Caki2 (cell line): Measurements from ENCODE around the gene SLC4A8. TPM values are rescaled to one million over a fixed set of nuclear protein-coding genes. Genes with fewer than 3 reads are reported as not detected.
"Not testable (repeated sequence)": the region's sequence is repeated elsewhere in the genome, so short reads cannot be mapped to it uniquely, and the experiment has no call there.

ENCODE experiments used
- DNase-seq: peaks from one replicate; pipeline ENCODE4 v3.0.0-alpha.2; 2015; ENCODE audit warnings: low read depth
- in situ Hi-C: cut with HindIII; loops from 2 replicates; pipeline ENCODE4 v1.10.0; 2016; ENCODE audit warnings: low sequenced_read_pairs, low pct_unique_long_range_greater_than_20kb, mixed read lengths
- total RNA-seq: library from RNA; depleted of rRNA; stranded (reverse); fragments of >200 nt; shearing (Covaris generic); gene quantifications from 2 replicates; pipeline ENCODE4 v1.2.3, GENCODE V29; 2014; ENCODE audit warnings: low replicate concordance

SLC4A8 gene
- total RNA-seq, 1 experiment from 2014 or later = 8.0 TPM

DNA sequence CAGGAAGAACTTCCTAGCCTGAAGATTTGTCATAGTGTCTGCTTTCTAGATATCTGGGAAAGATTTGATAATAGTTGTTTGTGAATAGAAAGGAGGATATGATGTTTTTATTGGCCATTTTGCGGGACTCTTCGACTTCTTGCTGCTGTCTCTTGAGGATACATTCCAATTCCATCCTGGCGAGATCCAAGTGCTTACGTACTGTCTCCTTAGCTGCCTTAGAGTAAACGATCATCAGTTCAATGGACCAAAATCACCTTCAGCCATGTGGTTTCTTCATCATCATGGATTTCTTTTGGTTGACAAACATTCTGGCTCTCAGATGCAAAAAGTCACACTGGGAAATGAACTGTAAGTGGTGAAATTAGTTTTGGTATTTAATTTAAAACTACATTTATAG lies 83.7 kb downstream of the SLC4A8 start:
- in situ Hi-C loops = no loop called here
- no peak for DNase-seq

DNA sequence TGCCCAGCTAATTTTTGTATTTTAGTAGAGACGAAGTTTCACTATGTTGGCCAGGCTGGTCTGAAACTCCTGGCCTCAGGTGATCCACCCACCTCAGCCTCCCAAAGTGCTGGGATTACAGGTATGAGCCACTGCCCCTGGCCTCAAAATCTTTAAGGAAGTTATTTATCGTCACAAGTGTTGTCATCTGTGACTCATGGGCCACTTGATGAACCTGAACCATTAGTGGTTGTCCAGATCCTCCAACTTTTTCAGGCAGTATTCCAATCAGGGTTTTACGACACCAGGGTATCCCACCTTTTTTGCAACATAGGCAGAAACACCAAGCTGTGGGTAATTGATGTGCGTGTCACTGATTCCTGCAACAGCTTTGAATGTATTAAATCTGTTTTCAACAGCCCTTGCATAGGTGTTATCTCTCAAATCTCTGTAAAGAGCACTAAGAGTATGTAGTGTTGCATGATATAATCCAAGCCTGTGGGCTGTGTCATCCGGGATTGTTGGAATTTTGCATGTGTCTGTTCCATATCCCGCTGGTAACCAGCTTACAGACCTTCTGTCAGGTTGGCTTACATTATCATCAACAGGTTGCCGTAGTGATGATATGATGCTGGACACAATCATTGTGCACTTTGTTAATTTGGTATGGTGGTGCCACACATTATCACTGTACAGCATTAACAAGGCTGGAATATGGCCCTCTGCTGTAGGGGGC lies 87.1 kb downstream of the SLC4A8 start:
- in situ Hi-C loops = no loop called here
- DNase-seq = no peak

DNA sequence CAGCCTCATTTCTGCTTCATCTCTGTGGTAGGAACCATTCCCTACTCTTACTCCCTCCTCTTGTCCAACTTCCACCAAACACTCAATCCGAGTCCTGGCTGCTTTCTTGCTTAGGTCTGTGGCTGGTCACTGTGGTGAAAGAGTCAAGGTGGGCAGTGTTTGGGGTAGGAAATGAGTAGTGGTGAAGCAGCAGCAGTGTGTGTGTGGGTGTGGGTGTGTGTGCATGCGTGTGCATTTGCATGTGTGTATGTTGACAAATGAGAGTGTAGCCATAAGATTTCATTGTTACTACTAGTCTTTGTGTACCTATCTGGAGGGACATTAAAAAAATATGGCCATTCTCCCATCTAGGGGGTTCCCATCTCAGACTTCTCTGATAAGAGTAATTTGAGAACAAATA lies 87.8 kb downstream of the SLC4A8 start:
- in situ Hi-C loops = no loop called here

DNA sequence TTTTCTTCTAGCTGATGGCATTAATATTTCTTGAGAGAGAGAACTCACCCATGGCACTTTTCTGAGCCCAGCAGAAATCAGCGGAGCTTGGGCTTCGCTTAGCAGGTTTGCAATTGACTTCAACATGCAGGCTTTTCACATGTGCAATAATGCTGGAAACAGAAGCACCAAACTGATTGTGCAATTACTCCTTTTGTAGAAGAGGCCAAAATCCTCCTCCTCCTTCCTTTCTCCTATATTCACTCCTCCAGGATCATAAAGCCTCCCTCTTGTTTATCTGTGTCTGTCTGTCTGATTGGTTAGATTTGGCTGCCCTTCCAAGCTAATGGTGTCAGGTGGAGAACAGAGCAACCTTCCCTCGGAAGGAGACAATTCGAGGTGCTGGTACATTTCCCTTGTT lies 90.4 kb downstream of the SLC4A8 start:
- DNase-seq, in situ Hi-C loops: not testable (repeated sequence)

More for the DNA sequence above, 87.8 kb downstream of the SLC4A8 start:
- DNase-seq = no peak

GRCh38 chr12:51517316-51517715 lies 92.7 kb downstream of the SLC4A8 start:
- in situ Hi-C loops = no loop called here
- DNase-seq = no peak

GRCh38 chr12:51517800-51518199 lies 93.2 kb downstream of the SLC4A8 start:
- in situ Hi-C loops = no loop called here
- DNase-seq = no peak

- in situ Hi-C loops = no loop called here
- DNase-seq = no peak
Observed at GRCh38 chr12:51519755-51520154, 95.1 kb downstream of the SLC4A8 start.

DNA sequence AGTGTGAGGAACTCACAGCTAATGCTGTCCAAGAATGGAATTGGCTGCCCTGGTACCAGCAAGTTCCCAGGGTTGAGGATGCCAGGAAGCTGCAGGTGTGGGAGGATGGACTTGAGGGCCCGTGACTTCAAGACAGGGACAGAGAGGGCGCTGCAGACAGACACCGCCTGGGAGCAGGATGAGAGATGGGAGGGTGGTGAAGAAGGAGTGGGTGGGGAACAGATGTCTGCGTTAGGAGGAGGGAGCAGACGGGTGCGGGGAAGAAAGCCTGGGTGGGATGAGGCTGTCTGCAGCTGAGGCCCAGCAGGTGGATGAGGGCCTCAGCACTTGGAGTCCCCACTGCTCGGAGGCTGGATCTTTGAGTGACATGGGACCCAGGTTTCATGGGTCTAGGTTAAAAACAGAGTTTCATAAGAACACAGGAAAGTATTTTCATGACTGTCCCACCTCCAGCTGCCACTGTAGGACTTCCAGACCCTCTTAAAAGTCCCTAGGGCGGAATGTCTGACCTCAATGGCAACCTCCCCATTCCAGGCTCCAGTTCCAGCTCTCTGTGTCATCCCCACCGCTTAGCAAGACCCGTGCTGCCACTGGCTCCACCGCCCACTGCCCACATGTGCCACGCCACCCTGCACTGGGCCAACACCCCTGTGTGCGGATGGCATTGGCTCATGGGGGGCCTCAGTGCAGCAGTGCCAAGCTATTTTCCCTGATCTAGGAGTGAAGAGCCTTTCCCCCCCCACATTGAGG lies 96.1 kb downstream of the SLC4A8 start:
- DNase-seq = no peak
- in situ Hi-C loops = no loop called here

DNA sequence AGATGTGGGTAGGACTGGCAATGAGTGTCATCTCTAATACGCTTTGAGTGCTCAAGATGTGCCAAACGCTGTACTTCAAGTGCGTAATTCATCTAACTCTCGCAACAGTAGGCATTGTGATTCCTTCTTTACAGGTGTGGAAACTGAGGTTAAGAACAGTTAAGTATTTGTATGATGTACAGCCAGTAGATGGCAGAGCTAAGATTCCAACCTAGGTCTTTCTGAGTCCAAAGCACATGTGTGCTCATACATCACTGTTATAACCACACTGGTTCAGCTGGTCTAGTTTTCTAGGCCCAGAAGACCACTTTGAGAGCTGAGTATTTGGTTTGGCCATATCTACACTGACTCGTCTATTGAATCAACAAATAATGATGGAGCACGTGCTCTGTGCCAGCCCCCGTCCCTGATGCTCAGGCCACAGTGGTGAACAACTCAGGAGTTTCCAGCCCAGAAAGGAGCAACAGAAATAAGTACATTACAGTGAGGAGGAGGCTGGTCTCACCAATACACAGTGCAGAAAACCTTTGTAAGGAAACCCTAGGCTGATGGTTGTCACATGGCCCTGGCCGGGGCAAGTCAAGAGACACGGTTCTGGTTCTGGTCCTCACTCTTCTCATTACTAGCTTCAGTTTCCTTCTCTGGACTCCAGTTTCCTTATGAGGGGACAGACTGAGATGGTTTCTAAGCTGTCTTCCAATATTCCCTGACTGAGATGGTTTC lies 97.1 kb downstream of the SLC4A8 start:
- no peak for DNase-seq
- in situ Hi-C loops = no loop called here

DNA sequence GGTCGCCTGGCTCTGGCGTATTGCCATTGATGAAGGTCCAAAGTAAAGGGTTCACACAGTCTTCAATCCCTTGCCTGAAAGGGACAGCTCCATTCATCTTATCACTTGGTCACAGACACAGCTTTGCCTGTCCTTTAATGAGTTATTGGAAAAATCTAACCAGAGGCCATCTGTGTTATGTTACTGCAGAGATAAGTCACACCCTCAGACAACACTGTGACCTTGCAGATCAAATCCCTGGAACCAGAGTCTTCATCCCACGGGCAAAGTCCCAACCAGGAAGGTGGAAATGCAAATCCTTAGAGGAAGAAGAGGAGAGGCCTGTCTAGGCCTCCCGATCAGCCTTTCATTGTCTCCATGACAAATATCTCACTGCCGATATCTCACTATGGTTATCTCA lies 98.1 kb downstream of the SLC4A8 start:
- in situ Hi-C loops = no loop called here

DNA sequence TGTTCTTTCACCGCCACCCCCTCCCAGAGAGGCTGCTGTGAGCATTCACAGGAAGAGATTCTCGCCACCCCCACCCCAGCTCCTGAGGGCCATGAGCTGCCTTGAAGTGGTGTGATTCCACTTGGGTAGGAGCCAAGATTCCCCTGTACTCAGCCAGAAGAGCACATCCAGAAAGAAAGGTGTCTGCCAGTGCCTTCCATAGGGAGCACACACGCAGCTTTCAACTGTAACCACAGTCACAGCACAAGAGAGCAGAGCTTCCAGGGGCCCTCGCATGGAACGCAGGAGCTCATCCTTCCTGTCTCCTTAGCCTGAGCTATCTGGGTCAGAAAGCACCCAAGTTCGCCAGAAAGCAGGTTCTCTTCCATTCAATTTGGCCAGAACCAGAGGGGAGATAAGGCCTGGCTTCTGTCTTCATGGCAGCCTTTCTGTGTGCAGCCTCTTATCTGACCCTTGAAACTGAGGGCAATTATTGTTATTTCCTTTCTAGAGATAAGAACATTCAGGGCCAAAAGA lies 99.8 kb downstream of the SLC4A8 start:
- in situ Hi-C loops = no loop called here
- DNase-seq = no peak

More for the DNA sequence above, 98.1 kb downstream of the SLC4A8 start:
- no peak for DNase-seq

GRCh38 chr12:51525518-51525917 lies 100.9 kb downstream of the SLC4A8 start:
- in situ Hi-C loops = no loop called here
- DNase-seq = no peak

DNA sequence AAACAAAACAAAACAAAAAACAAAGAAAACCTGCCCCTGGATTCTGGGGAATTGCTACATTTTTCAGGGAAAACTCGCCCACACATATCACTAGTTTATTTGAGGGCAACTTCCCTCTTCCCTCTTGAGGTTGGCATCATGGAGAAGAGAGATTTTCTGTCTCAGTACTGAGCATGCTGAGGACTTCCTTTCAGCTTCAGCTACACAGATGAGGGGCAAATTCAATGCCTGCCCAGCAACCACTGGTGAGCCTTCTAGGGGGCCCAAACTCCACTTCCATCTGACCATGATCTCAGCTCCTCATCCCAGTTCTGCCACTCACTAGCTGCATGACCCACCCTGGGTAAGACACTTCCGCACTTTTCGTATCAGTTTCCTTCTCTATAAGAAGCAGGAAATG lies 103.3 kb downstream of the SLC4A8 start:
- in situ Hi-C loops = no loop called here
- no peak for DNase-seq

DNA sequence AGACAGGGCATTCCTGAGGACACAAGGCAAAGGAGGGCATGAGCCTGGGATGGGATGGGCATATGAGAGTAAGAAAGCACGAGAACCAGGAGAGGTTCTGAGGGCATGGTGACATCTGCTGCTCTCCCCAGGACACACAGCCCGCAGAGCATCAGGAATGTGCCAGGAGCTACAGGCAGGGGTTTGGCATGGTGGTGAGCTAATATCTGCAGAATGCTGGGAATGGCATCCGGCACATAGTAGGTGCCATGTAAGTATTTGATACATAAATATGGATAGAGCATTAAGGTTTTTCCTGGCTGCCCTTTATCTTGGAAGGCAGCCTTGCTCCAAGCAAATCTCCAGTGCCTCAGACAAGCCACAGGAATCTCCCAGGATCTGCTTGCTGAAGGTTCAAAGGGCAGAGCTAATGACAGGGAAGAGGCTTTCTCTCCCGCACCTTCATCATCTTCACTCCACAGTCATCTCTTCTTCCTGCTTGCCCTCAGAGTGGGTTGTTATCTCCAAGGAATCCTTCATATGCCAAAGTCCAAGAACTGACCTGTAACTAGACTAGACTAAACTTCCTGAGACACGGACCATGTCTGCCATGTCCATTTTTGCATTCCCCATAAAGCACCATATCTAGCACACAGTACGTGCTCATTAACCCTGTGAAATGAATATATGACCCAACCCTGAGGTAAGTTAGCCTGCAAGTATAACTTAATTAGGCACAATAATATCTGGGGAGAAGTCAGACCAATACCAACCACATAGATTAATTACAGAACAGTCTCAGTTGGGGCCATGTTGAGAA lies 104.4 kb downstream of the SLC4A8 start:
- DNase-seq = peak; percentile 12
- in situ Hi-C loops = no loop called here

- no peak for DNase-seq
- in situ Hi-C loops = no loop called here
Observed at GRCh38 chr12:51529651-51529970, 105.0 kb downstream of the SLC4A8 start.

- no peak for DNase-seq
- in situ Hi-C loops = no loop called here
Observed at GRCh38 chr12:51530208-51530607, 105.6 kb downstream of the SLC4A8 start.

DNA sequence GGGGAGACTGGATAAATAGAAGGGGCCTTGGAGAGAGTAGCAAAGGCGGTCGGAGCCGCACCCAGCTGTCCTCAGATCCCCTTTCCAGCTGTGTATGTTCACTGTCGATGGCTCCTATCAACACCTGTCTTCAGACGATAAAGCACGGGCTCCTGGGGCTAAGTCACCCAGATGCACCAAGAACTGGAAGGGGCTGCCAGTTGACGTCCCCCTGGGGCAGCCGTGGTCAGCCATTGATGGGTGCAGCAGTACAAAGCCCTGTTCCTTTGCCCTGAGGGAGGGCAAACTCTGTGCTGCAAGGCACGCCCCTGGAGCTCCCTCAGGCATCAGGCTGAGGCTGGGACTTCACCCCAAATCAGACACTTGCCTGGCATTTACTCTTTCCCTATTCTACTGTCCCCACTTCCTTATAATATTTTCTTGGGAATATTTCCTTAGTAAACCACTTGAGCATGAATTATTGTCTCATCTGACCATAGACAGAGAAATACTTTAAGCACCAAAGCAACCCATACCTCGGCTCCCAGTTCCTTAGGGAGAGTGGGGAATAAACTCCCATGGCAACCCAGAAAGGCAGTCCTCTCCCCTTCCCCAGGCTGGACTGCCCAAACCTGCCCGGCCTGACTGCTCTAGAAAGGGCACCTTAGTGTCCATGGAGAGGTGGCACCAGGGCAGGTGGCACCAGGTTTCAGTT lies 106.8 kb downstream of the SLC4A8 start:
- in situ Hi-C loops = no loop called here
- no peak for DNase-seq

DNA sequence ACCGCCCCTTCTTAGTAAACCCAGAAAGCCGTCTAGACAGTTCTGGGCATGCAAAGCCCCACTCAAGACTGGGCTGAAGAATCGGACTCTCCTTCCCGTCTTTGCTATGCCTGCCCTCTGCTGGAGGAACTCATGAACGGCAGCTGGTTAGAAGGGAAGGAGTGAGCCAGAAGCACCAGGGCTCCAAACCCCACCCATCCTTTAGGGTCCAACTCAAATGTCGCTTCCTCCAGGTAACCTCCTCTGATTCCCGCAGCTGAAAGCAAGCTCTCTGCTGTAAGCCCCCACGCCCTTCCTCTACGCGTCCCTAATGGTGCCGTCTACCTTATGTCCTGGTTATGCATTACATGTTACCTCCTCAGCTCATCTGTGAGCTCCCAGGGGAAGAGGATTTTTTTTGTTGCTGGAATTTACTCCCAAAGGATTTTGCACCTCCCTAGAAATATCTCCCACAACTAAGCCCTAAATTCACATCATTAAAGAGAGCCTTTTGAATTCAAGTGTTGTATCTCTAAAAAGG lies 107.4 kb downstream of the SLC4A8 start:
- DNase-seq = peak; percentile 77
- in situ Hi-C loops = no loop called here
